SJSA1 (cell line): ENCODE results near the gene TSPYL2. TPM values are rescaled to one million over a fixed set of nuclear protein-coding genes. Genes with fewer than 3 reads are reported as not detected.
A peak's percentile ranks its signal among the peaks of the same experiment; 100 is the strongest.

ENCODE experiments used
- DNase-seq, 2 experiments: peaks; one replicate each; pipeline ENCODE4 v3.0.0-alpha.2; 2015 to 2020; ENCODE audit warnings: low spot score in 2 of 2, low read depth in 1 of 2
- H3K27ac ChIP-seq: fragments of 250-450 bp; sonication (Bioruptor Pico); 2 replicates; pipeline ENCODE4 v1.5.1; 2020; ENCODE audit warnings: mild to moderate bottlenecking, moderate library complexity
- H3K27me3 ChIP-seq: fragments of 250-450 bp; sonication (Bioruptor Pico); replicated peaks from 2 replicates; pipeline ENCODE4 v1.5.1; 2020; ENCODE audit warnings: mild to moderate bottlenecking, moderate library complexity
- H3K36me3 ChIP-seq: fragments of 250-450 bp; sonication (Bioruptor Pico); 2 replicates; pipeline ENCODE4 v1.5.1; 2020; ENCODE audit warnings: mild to moderate bottlenecking
- H3K4me1 ChIP-seq: fragments of 250-450 bp; sonication (Bioruptor Pico); replicated peaks from 2 replicates; pipeline ENCODE4 v1.6.1; 2021; ENCODE audit warnings: mild to moderate bottlenecking
- H3K4me3 ChIP-seq: fragments of 250-450 bp; sonication (Bioruptor Pico); 2 replicates; pipeline ENCODE4 v1.5.1; 2020; ENCODE audit warnings: mild to moderate bottlenecking
- H3K9me3 ChIP-seq: fragments of 250-450 bp; sonication (Bioruptor Pico); replicated peaks from 2 replicates; pipeline ENCODE4 v1.5.1; 2020; ENCODE audit warnings: mild to moderate bottlenecking
- total RNA-seq: library from RNA; depleted of rRNA; stranded (reverse); fragments of >200 nt; shearing (Covaris generic); gene quantifications from 2 replicates; pipeline ENCODE4 v1.2.3, GENCODE V29; 2014

The TSPYL2 gene
- total RNA-seq, 1 experiment from 2014 or later = 13.3 TPM

GRCh38 chrX:53072418-53073114, 9.6 kb upstream of the TSPYL2 start:
- H3K27ac ChIP-seq = no peak overlapping the region
- H3K27me3 ChIP-seq = no peaks in the 10 kb centered on the region
- 0 out of 2 replicates have a peak, but pooled peaks cover 3% of the 10 kb centered on the region for H3K4me1 ChIP-seq
- H3K9me3 ChIP-seq = no peaks in the 10 kb centered on the region
- no peaks in the 10 kb centered on the region for H3K36me3 ChIP-seq
- no peak for DNase-seq
- no peak overlapping the region for H3K4me3 ChIP-seq

- no peak for DNase-seq
- Histone ChIP-seq H3K9me3 (no peaks in the 10 kb centered on the region), H3K36me3 (no peaks in the 10 kb centered on the region), H3K4me3 (no peak overlapping the region), H3K27me3 (no peaks in the 10 kb centered on the region), H3K4me1 (0 out of 2 replicates have a peak, but pooled peaks cover 3% of the 10 kb centered on the region), H3K27ac (no peak overlapping the region)
These were observed 9.0 kb upstream of the TSPYL2 start for GRCh38 chrX:53073115-53073586.

- no peak for DNase-seq
- no peak overlapping the region for H3K27ac ChIP-seq
- no peaks in the 10 kb centered on the region for H3K27me3 ChIP-seq
- no peaks in the 10 kb centered on the region for H3K36me3 ChIP-seq
- H3K4me1 ChIP-seq = 0 out of 2 replicates have a peak, but pooled peaks cover 3% of the 10 kb centered on the region
- no peak overlapping the region for H3K4me3 ChIP-seq
- H3K9me3 ChIP-seq = no peaks in the 10 kb centered on the region
These were observed 7.2 kb upstream of the TSPYL2 start for GRCh38 chrX:53075011-53075410.

- no peak for DNase-seq
- 0 out of 2 replicates have a peak, but pooled peaks cover 2% of the 10 kb centered on the region for H3K4me1 ChIP-seq
- H3K9me3 ChIP-seq = no peaks in the 10 kb centered on the region
- H3K4me3 ChIP-seq = no peak overlapping the region
- no peak overlapping the region for H3K27ac ChIP-seq
- H3K27me3 ChIP-seq = no peaks in the 10 kb centered on the region
- H3K36me3 ChIP-seq = no peaks in the 10 kb centered on the region
These were observed 5.5 kb upstream of the TSPYL2 start for GRCh38 chrX:53076671-53077070.

GRCh38 chrX:53077207-53078197, 4.7 kb upstream of the TSPYL2 start:
- Histone ChIP-seq H3K27me3 (no peaks in the 10 kb centered on the region), H3K4me1 (no peaks in the 10 kb centered on the region), H3K4me3 (no peak overlapping the region), H3K9me3 (no peaks in the 10 kb centered on the region), H3K27ac (no peak overlapping the region), H3K36me3 (peaks cover 2% of the 10 kb centered on the region; the same call in 1 of the 2 replicates)
- DNase-seq = no peak

- Histone ChIP-seq H3K27me3 (no peaks in the 10 kb centered on the region), H3K36me3 (peaks cover 3% of the 10 kb centered on the region; the same call in 1 of the 2 replicates), H3K9me3 (no peaks in the 10 kb centered on the region), H3K27ac (no peak overlapping the region), H3K4me1 (peaks cover 4% of the 10 kb centered on the region), H3K4me3 (no peak overlapping the region)
- no peak for DNase-seq
These were observed 3.2 kb upstream of the TSPYL2 start for GRCh38 chrX:53078943-53079342.

GRCh38 chrX:53080628-53081580, 1.3 kb upstream of the TSPYL2 start:
- Histone ChIP-seq H3K36me3 (peaks cover 5% of the 10 kb centered on the region; the same call in 1 of the 2 replicates), H3K4me1 (peaks cover 4% of the 10 kb centered on the region), H3K9me3 (no peaks in the 10 kb centered on the region), H3K27me3 (no peaks in the 10 kb centered on the region), H3K4me3 (no peak overlapping the region), H3K27ac (peak overlapping the region; percentile 24; the same call in 1 of the 2 replicates)
- no peak for DNase-seq

- Histone ChIP-seq H3K4me1 (peaks cover 4% of the 10 kb centered on the region), H3K9me3 (no peaks in the 10 kb centered on the region), H3K27me3 (no peaks in the 10 kb centered on the region), H3K4me3 (peak overlapping the region; percentile 74), H3K27ac (no peak overlapping the region), H3K36me3 (peaks cover 7% of the 10 kb centered on the region; the same call in 1 of the 2 replicates)
- no peak for DNase-seq
These were observed 828 bp downstream of the TSPYL2 start for GRCh38 chrX:53082773-53083616.

- H3K27me3 ChIP-seq = no peaks in the 10 kb centered on the region
- H3K27ac ChIP-seq = no peak overlapping the region
- DNase-seq = no peak
- peaks cover 4% of the 10 kb centered on the region for H3K4me1 ChIP-seq
- H3K4me3 ChIP-seq = no peak overlapping the region
- peaks cover 7% of the 10 kb centered on the region; the same call in 1 of the 2 replicates for H3K36me3 ChIP-seq
- no peaks in the 10 kb centered on the region for H3K9me3 ChIP-seq
These were observed 1.9 kb downstream of the TSPYL2 start for GRCh38 chrX:53084043-53084570.

- H3K36me3 ChIP-seq = peaks cover 7% of the 10 kb centered on the region; the same call in 1 of the 2 replicates
- H3K27ac ChIP-seq = no peak overlapping the region
- no peaks in the 10 kb centered on the region for H3K27me3 ChIP-seq
- no peak for DNase-seq
- no peaks in the 10 kb centered on the region for H3K9me3 ChIP-seq
- H3K4me1 ChIP-seq = peaks cover 4% of the 10 kb centered on the region
- no peak overlapping the region for H3K4me3 ChIP-seq
These were observed 2.7 kb downstream of the TSPYL2 start for GRCh38 chrX:53084863-53085262.

GRCh38 chrX:53085661-53086229, 3.6 kb downstream of the TSPYL2 start:
- Histone ChIP-seq H3K4me3 (no peak overlapping the region), H3K9me3 (no peaks in the 10 kb centered on the region)

GRCh38 chrX:53086464-53086863, 4.3 kb downstream of the TSPYL2 start:
- H3K4me3 ChIP-seq = no peak overlapping the region
- H3K36me3 ChIP-seq = peaks cover 7% of the 10 kb centered on the region; the same call in 1 of the 2 replicates
- peaks cover 4% of the 10 kb centered on the region for H3K4me1 ChIP-seq
- no peak for DNase-seq
- no peak overlapping the region for H3K27ac ChIP-seq
- H3K9me3 ChIP-seq = no peaks in the 10 kb centered on the region
- no peaks in the 10 kb centered on the region for H3K27me3 ChIP-seq

More at GRCh38 chrX:53085661-53086229, 3.6 kb downstream of the TSPYL2 start:
- no peak overlapping the region for H3K27ac ChIP-seq
- peaks cover 4% of the 10 kb centered on the region for H3K4me1 ChIP-seq
- peaks cover 7% of the 10 kb centered on the region; the same call in 1 of the 2 replicates for H3K36me3 ChIP-seq
- DNase-seq = no peak
- H3K27me3 ChIP-seq = no peaks in the 10 kb centered on the region
